SK-N-MC (cell line): ENCODE data around the gene OTOP1.

Source experiments
- EZH2 ChIP-seq: fragments of 200-600 bp; sonication (generic); IDR thresholded peaks from one replicate; pipeline ENCODE4 v1.6.1; 2017; ENCODE audit warnings: antibody characterized with exemption
- FOXP2 ChIP-seq: optimal IDR thresholded peaks from 2 replicates; pipeline ENCODE3; 2011; ENCODE audit warnings: mild to moderate bottlenecking, moderate library complexity; ENCODE audit not compliant: insufficient read depth; ENCODE audit errors: extremely low read length, control extremely low read depth
- POLR2AphosphoS5 ChIP-seq: IDR thresholded peaks from 2 replicates; pipeline ENCODE4 v1.6.1; 2012; ENCODE audit warnings: mild to moderate bottlenecking, low read depth, low read length, borderline replicate concordance

DNA sequence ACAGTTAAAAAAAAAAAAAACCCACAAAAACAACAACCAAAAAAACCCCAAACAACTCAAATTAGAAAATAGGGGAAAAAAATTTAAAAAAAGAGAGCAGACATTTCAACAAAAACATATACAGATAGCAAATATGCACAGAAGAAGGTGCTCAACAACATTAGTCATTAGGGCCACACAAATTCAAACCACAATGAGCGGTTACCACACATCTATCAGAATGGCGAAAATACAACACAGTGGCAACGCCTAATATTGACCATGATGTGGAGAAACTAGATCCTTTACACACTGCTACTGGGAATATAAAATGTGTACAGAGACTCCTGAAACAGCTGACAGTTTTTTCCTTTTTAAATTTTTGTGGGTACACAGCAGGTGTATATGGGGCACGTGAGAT is 43.8 kb upstream of the OTOP1 start:
- TF ChIP-seq EZH2 (no peak), FOXP2 (no peak), POLR2AphosphoS5 (no peak)
